GM12873 (cell line): ENCODE data around the gene RIF1.

Experiments
- CTCF ChIP-seq: IDR thresholded peaks from 2 replicates; pipeline ENCODE4 v1.5.1; 2012; ENCODE audit warnings: low read depth, mild to moderate bottlenecking, moderate library complexity, low read length, control low read depth; ENCODE audit not compliant: insufficient read depth; ENCODE audit errors: missing control alignments

RIF1 gene

GRCh38 chr2:151472966-151473365, 63.3 kb downstream of the RIF1 start:
- TF ChIP-seq CTCF: no peak

GRCh38 chr2:151475071-151475470, 65.4 kb downstream of the RIF1 start:
- TF ChIP-seq CTCF: no peak

- TF ChIP-seq CTCF: no peak
Observed at GRCh38 chr2:151476287-151476686, 66.6 kb downstream of the RIF1 start.

GRCh38 chr2:151478011-151478410, 68.3 kb downstream of the RIF1 start:
- TF ChIP-seq CTCF: no peak

- TF ChIP-seq CTCF: no peak
Observed at GRCh38 chr2:151481744-151482143, 72.0 kb downstream of the RIF1 start.

GRCh38 chr2:151482171-151482725, 72.5 kb downstream of the RIF1 start:
- no peak for TF ChIP-seq CTCF

GRCh38 chr2:151483546-151483945, 73.8 kb downstream of the RIF1 start:
- no peak for TF ChIP-seq CTCF
